H9 (cell line): ENCODE results near the gene RPN1. TPM values are rescaled to one million over a fixed set of nuclear protein-coding genes. Genes with fewer than 3 reads are reported as not detected.

Experiments used
- DNase-seq: peaks from one replicate; pipeline ENCODE4 v3.0.0-alpha.2; 2017
- H2AFZ ChIP-seq: one replicate; pipeline ENCODE4 v1.6.1; 2013; ENCODE audit warnings: mild to moderate bottlenecking, low read length, control low read depth, moderate library complexity
- H2AK5ac ChIP-seq: 2 replicates; pipeline ENCODE4 v1.6.1; 2013; ENCODE audit warnings: low read length, control low read depth, mixed read lengths; ENCODE audit not compliant: insufficient read length
- H2BK120ac ChIP-seq: one replicate; pipeline ENCODE4 v1.6.1; 2013; ENCODE audit warnings: low read depth, mild to moderate bottlenecking, low read length, control low read depth, inconsistent platforms; ENCODE audit not compliant: poor library complexity, severe bottlenecking
- H2BK12ac ChIP-seq: 2 replicates; pipeline ENCODE4 v1.6.1; 2013; ENCODE audit warnings: low read length, control low read depth, mixed read lengths, low read depth; ENCODE audit not compliant: insufficient read length
- H2BK15ac ChIP-seq: 2 replicates; pipeline ENCODE4 v1.6.1; 2013; ENCODE audit warnings: low read depth, low read length, control low read depth
- H2BK20ac ChIP-seq: one replicate; pipeline ENCODE4 v1.6.1; 2013; ENCODE audit warnings: low read depth, mild to moderate bottlenecking, low read length, control low read depth, inconsistent platforms; ENCODE audit not compliant: poor library complexity, severe bottlenecking
- H2BK5ac ChIP-seq: 2 replicates; pipeline ENCODE4 v1.6.1; 2013; ENCODE audit warnings: low read length, control low read depth, mixed read lengths; ENCODE audit not compliant: insufficient read length
- H3K14ac ChIP-seq: 2 replicates; pipeline ENCODE4 v1.6.1; 2013; ENCODE audit warnings: low read length, control low read depth; ENCODE audit not compliant: insufficient read depth
- H3K18ac ChIP-seq: 2 replicates; pipeline ENCODE4 v1.6.1; 2013; ENCODE audit warnings: low read depth, mild to moderate bottlenecking, mixed read lengths, low read length, control low read depth; ENCODE audit not compliant: insufficient read length
- H3K23ac ChIP-seq: 2 replicates; pipeline ENCODE4 v1.6.1; 2013; ENCODE audit warnings: low read length, control low read depth, mixed read lengths, low read depth; ENCODE audit not compliant: insufficient read length
- H3K23me2 ChIP-seq: 2 replicates; pipeline ENCODE4 v1.6.1; 2013; ENCODE audit warnings: low read depth, mild to moderate bottlenecking, mixed read lengths, low read length, control low read depth; ENCODE audit not compliant: insufficient read length, poor library complexity, severe bottlenecking
- H3K27ac ChIP-seq: 2 replicates; pipeline ENCODE4 v1.5.1; 2013; ENCODE audit warnings: low read length, control low read depth, mixed read lengths, low read depth; ENCODE audit not compliant: insufficient read length
- H3K27me3 ChIP-seq: 2 replicates; pipeline ENCODE4 v1.6.1; 2013; ENCODE audit warnings: low read length, control low read depth, inconsistent platforms; ENCODE audit not compliant: insufficient read depth
- H3K4ac ChIP-seq: 2 replicates; pipeline ENCODE4 v1.6.1; 2013; ENCODE audit warnings: low read depth, mild to moderate bottlenecking, control low read depth, inconsistent platforms, low read length, moderate library complexity
- H3K4me1 ChIP-seq: 2 replicates; pipeline ENCODE4 v1.6.1; 2013; ENCODE audit warnings: low read length, control low read depth, inconsistent platforms; ENCODE audit not compliant: insufficient read depth
- H3K4me2 ChIP-seq: 2 replicates; pipeline ENCODE4 v1.6.1; 2013; ENCODE audit warnings: low read length, control low read depth, mixed read lengths; ENCODE audit not compliant: insufficient read length, insufficient read depth
- H3K56ac ChIP-seq: 2 replicates; pipeline ENCODE4 v1.6.1; 2013; ENCODE audit warnings: low read depth, mild to moderate bottlenecking, mixed read lengths, low read length, control low read depth; ENCODE audit not compliant: insufficient read length
- H3K79me1 ChIP-seq: 2 replicates; pipeline ENCODE4 v1.6.1; 2013; ENCODE audit warnings: low read depth, mild to moderate bottlenecking, moderate library complexity, low read length, control low read depth, inconsistent platforms; ENCODE audit not compliant: insufficient read depth, poor library complexity, severe bottlenecking
- H3K79me2 ChIP-seq: 2 replicates; pipeline ENCODE4 v1.6.1; 2013; ENCODE audit warnings: low read length, control low read depth, inconsistent platforms; ENCODE audit not compliant: insufficient read depth
- H3K9ac ChIP-seq: 2 replicates; pipeline ENCODE4 v1.6.1; 2013; ENCODE audit warnings: low read length, control low read depth, mixed read lengths; ENCODE audit not compliant: insufficient read length; ENCODE audit errors: extremely low read depth
- H3K9me3 ChIP-seq: one replicate; pipeline ENCODE4 v1.6.1; 2013; ENCODE audit warnings: low read depth, low read length, inconsistent platforms; ENCODE audit not compliant: control insufficient read depth
- H3T11ph ChIP-seq: one replicate; pipeline ENCODE4 v1.6.1; 2013; ENCODE audit warnings: mild to moderate bottlenecking, low read length, control low read depth, inconsistent platforms
- H4K20me1 ChIP-seq: one replicate; pipeline ENCODE4 v1.6.1; 2013; ENCODE audit not compliant: control insufficient read depth, insufficient read length, insufficient read depth
- H4K5ac ChIP-seq: 2 replicates; pipeline ENCODE4 v1.6.1; 2013; ENCODE audit warnings: low read depth, mild to moderate bottlenecking, mixed read lengths, low read length, control low read depth; ENCODE audit not compliant: insufficient read length
- H4K8ac ChIP-seq: replicated peaks from 2 replicates; pipeline ENCODE4 v1.6.1; 2013; ENCODE audit warnings: low read length, control low read depth, mixed read lengths, low read depth; ENCODE audit not compliant: insufficient read length
- H4K91ac ChIP-seq: 2 replicates; pipeline ENCODE4 v1.6.1; 2013; ENCODE audit warnings: low read depth, mild to moderate bottlenecking, moderate library complexity, mixed read lengths, low read length, control low read depth; ENCODE audit not compliant: insufficient read length
- H3K27ac Mint-ChIP-seq, 3 experiments: 2 replicates in 2 of 3; 3 replicates in 1 of 3; pipeline ENCODE4 v1.8.0; 2020 to 2021; ENCODE audit warnings: mixed read lengths in 3 of 3, mild to moderate bottlenecking in 1 of 3, moderate library complexity in 1 of 3
- H3K27me3 Mint-ChIP-seq: 2 replicates; pipeline ENCODE4 v1.8.0; 2021; ENCODE audit warnings: low read depth, mild to moderate bottlenecking, moderate library complexity, mixed read lengths
- H3K36me3 Mint-ChIP-seq, 3 experiments: 2 replicates in 2 of 3; 3 replicates in 1 of 3; pipeline ENCODE4 v1.8.0; 2020 to 2021; ENCODE audit warnings: low read depth in 3 of 3, mixed read lengths in 3 of 3; ENCODE audit not compliant: insufficient read depth in 1 of 3
- H3K4me1 Mint-ChIP-seq, 2 experiments: 2 replicates each; pipeline ENCODE4 v1.8.0; 2020; ENCODE audit warnings: mixed read lengths in 2 of 2
- H3K4me3 Mint-ChIP-seq, 2 experiments: 2 replicates in 1 of 2; 3 replicates in 1 of 2; pipeline ENCODE4 v1.8.0; 2020 to 2021; ENCODE audit warnings: mild to moderate bottlenecking in 2 of 2, mixed read lengths in 2 of 2, moderate library complexity in 1 of 2
- H3K9me3 Mint-ChIP-seq, 2 experiments: 2 replicates in 1 of 2; 3 replicates in 1 of 2; pipeline ENCODE4 v1.8.0; 2020; ENCODE audit warnings: mild to moderate bottlenecking in 2 of 2, mixed read lengths in 2 of 2, moderate library complexity in 1 of 2
- CTCF ChIP-seq: fragments of 200-600 bp; sonication (generic); conservative IDR thresholded peaks from 3 replicates; pipeline ENCODE4 v1.8.0; 2021; ENCODE audit warnings: antibody characterized with exemption, mild to moderate bottlenecking
- WGBS: extraction: QIAGEN DNeasy Blood & Tissue Kit; methylation state at CpG from one replicate; pipeline ENCODE4 v1.1.7; 2013; ENCODE audit warnings: missing lambda C conversion rate, low lambda C conversion rate, mixed read lengths; ENCODE audit not compliant: insufficient read length; ENCODE audit errors: extremely low coverage; 5-methylcytosine and 5-hydroxymethylcytosine counted together
- total RNA-seq: library from RNA; stranded (reverse); gene quantifications from 2 replicates; pipeline ENCODE4 v1.2.1, GENCODE V29; 2021

Gene RPN1
- total RNA-seq, 1 experiment from 2014 or later, result 174 TPM

- Mint-ChIP-seq H3K27me3 (no peaks in the 10 kb centered on the region), H3K36me3 (peaks cover 22 to 58% (median 55%) of the 10 kb centered on the region in 3 experiments), H3K9me3 (no peaks in the 10 kb centered on the region), H3K27ac (no peak overlapping the region), H3K4me3 (no peak overlapping the region), H3K4me1 (no peaks in the 10 kb centered on the region)
- no peak overlapping the region for H2BK5ac ChIP-seq
- no peak overlapping the region for H2BK20ac ChIP-seq
- no peak overlapping the region for H3K23ac ChIP-seq
- peaks cover 7% of the 10 kb centered on the region for H3K79me1 ChIP-seq
- no peak overlapping the region for H4K5ac ChIP-seq
- H4K20me1 ChIP-seq, result no peaks in the 10 kb centered on the region
- H3K18ac ChIP-seq, result no peak overlapping the region
- no peak overlapping the region for H4K8ac ChIP-seq
- no peak overlapping the region for H2BK12ac ChIP-seq
- no peak overlapping the region for H2AFZ ChIP-seq
- H3K79me2 ChIP-seq, result no peaks in the 10 kb centered on the region; the same call in 1 of the 2 replicates
- H4K91ac ChIP-seq, result no peak overlapping the region
- DNase-seq, result no peak
- H3K56ac ChIP-seq, result no peak overlapping the region
- H3K4me1 ChIP-seq, result no peaks in the 10 kb centered on the region
- no peaks in the 10 kb centered on the region for H3K23me2 ChIP-seq
- H2BK120ac ChIP-seq, result no peak overlapping the region
- H3T11ph ChIP-seq, result no peak overlapping the region
- no peak overlapping the region for H3K4ac ChIP-seq
- H3K27ac ChIP-seq, result no peak overlapping the region
- no peak overlapping the region for H2AK5ac ChIP-seq
- no peak for TF ChIP-seq CTCF
- H3K9me3 ChIP-seq, result no peaks in the 10 kb centered on the region
- no peak overlapping the region for H3K4me2 ChIP-seq
- no peak overlapping the region for H3K14ac ChIP-seq
- H3K27me3 ChIP-seq, result no peaks in the 10 kb centered on the region
- no peak overlapping the region for H2BK15ac ChIP-seq
- WGBS, result no CpG with 5 or more reads among the region's 2 CpGs
- H3K9ac ChIP-seq, result no peak overlapping the region
Measured at GRCh38 chr3:128632301-128632700, 18.3 kb downstream of the RPN1 start.
